HUDEP-2 (cell line): Measurements from ENCODE around the gene MOAP1.
"Not testable (repeated sequence)": the region's sequence is repeated elsewhere in the genome, so short reads cannot be mapped to it uniquely, and the experiment has no call there.

Experiments used
- DNase-seq, 76 experiments: peaks; one replicate each; lab custom pipeline; 2025; ENCODE audit not compliant: unreplicated experiment in 76 of 76; lab: John Stamatoyannopoulos, UW

MOAP1 gene, protein sequence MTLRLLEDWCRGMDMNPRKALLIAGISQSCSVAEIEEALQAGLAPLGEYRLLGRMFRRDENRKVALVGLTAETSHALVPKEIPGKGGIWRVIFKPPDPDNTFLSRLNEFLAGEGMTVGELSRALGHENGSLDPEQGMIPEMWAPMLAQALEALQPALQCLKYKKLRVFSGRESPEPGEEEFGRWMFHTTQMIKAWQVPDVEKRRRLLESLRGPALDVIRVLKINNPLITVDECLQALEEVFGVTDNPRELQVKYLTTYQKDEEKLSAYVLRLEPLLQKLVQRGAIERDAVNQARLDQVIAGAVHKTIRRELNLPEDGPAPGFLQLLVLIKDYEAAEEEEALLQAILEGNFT

DNA sequence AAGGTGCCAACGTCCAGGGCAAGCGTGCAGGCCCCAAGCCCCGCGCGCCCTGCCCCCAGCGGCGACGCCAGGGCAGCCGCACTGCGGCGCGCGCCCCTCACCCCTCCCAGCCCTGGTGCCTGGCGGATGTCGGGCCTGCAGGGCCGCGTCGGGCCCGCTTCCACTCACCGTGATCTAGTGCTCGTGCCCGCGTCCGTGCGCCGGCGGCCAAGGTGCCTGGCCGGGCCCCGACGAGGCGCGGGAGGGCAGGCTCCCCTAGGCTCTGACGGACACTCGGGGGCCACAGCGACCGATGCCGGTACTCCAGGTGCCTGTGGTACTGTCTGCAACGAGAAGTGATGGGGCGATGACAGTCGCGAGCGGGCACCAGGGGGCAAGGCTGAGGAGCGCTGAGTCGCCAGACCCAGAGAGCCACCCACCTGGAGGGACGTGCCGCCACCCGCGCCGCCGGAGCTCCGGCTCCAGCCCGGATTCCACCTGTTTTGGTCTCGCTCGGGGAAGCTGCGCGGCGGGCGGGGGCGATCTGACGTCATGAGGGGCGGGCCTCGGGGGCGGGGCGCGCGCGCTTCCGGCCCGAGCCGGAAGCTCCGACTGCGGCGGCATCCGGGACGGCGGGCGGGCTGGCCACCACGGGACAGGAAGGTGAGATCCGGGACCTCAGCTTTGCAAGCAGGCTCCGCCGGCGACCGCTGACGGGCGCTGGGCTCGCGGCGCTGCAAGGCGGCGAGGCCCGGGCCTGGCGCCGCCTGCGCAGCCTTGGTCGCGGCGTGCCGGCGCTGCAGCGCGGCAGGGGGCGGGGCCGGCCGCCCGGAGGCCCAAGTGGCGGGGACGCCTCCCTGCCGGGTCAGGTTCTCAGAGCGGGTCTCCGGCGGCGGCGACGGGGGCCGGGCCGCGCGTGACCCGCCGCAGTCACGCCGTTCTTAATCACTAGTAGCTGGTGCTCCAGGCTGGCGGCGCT, at the start of gene MOAP1, which contains the start of gene LYSET:
MOAP1 (minus strand) TSS at position 507 of the 958 bp plus-strand sequence. CDS start 655 bp downstream, outside the sequence.
LYSET (plus strand) TSS at position 927 of the 958 bp plus-strand sequence. CDS start 89 bp downstream, outside the sequence.
- DNase-seq: peak in 71 of 76 experiments; percentile 3 to 81 (median 64)

DNA sequence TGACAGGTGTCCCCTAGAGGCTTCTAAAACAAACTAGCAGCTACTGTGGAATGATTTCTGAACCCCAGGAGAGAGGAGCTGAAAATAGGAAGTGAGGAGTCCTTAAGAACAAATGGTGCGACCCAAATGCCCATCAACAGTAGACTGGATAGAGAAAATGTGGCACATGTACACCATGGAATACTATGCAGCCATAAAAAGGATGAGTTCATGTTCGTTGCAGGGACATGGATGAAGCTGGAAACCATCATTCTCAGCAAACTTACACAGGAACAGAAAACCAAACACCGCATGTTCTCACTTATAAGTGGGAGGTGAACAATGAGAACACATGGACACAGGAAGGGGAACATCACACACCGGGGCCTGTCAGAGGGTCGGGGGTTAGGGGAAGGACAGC, 48.4 kb upstream of the MOAP1 start:
- DNase-seq: not testable (repeated sequence)

DNA sequence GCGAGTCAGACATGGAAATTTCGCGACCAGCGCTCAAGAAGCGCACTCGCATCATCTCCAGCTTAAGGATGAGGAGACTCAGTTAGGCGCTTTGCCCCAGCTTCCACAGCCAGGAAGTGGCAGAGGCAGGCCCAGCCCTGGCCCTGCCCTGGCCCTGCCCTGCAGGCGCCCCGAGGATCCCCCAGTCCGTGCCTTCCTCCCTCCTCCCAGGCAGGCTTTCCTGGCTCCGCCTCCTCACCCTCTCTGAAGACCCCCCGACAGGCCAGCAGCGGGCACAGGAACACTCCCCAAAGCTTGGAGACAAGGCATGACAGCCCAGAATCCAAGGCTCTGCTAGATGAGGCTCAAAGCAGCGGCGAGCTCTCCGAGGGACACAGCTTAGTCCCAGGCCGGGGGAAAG, 47.5 kb upstream of the MOAP1 start:
- no peak for DNase-seq

DNA sequence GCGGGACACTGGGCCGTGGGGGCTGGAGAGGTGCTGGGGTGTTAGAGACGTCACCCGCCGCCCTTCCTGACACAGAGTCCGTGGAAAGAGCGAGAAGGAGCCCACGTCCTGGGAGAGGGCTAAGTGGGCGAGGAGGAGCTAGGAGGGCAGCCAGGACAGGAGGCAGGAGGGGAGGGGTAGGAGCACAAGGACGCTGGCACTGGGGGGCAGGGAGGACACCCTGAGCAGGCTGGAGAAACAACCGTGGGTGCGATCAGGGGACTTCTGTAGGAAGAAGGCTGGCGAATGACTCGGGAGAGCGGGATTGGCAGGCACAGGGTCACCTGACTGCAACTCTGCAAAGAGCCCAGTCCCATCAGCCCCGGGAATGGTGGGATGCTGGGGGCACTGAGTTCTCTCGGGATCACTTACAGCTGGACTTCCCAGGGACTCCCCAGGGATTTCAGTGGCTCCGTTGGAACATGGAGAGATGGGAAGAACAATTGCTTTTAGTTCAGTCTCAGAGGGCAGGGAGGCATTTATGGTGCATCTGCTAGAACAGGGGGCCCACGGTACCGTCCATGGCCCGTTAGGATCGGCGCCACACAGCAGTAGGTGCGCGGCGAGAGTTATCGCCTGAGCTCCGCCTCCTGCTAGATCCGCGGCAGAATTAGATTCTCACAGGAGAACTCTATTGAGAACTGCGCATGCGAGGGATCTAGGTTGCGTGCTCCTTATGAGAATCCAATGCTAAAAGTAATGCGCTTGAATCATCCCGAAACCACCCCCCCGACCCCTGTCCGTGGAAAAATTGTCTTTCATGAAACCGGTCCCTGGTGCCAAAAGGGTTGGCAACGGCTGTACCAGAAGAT, 46.7 kb upstream of the MOAP1 start:
- DNase-seq: no peak

DNA sequence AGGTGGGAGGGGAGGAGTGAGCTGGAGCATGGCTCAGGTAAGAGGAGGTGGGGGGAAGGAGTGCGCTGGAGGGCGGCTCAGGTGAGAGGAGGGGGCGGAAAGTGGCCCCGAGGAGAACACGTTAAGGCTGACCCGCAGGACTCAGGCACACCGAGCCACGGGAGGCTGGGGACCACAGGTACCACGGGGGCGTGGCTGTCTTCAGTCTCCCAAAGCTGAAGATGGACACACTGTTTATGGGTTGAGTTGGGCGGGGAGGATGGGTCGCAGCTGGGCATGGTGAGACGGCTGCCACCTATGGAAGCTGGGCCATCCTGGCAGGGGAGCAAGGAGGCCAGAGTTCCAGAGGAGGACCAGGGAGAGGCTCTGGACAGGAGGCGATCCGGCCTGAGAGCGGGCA, 45.8 kb upstream of the MOAP1 start:
- no peak for DNase-seq

DNA sequence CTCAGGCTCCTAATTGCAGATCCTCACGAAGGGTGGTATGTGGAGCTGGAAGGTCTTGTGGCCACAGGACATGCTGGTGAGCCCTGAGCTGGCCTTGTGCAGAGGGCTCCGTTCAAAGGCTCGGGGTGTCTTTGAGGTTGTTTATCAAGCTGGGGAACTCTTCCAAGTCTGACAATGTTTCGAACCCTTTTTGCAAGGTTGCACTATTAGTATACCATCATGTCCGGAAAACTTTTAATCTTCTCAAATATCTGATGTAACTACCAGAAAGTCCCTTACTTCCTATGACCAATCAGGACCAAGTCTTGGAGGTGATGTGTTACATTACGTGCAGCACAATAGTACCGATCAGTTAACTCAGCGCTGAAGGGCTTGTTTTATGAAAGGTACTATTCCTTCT, 43.9 kb upstream of the MOAP1 start:
- DNase-seq: no peak

DNA sequence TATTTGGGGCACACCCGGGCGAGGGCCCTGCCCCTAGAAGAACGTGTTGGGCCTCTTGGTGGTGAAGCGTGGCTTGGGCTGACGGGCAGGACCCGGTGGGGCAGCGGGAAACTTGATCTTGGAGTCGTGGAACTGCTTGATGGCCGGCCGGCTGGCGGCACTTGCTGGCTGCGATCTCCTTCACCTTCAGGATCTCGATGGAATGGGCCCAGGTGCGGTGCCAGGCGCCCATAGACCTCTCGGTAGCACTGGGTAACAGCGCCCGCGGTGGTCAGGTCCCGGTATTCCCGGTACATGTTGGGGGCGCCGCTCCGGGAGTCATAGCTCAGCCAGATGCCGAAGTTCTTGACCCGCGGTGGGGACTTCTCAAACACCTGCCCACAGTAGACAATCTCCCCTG, 38.9 kb upstream of the MOAP1 start:
- DNase-seq: no peak

DNA sequence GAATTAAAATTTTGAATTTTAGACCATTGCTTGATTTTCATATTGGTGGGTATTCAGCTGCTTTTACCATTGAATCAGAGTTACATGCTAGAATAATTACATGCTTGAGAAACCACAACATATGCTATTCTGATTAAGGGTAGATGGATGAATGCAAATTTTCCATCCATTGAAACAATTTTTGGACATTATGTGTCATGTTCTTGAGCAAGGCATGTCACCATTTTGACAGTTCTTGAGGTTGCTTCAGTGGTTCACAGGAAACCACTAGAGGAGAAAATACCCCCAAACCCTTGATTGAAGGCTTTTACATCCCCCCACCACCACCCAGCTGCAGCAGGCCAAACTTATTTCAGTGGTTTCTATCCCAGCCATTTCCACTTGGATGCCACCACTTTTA, 35.8 kb upstream of the MOAP1 start:
- DNase-seq: no peak

DNA sequence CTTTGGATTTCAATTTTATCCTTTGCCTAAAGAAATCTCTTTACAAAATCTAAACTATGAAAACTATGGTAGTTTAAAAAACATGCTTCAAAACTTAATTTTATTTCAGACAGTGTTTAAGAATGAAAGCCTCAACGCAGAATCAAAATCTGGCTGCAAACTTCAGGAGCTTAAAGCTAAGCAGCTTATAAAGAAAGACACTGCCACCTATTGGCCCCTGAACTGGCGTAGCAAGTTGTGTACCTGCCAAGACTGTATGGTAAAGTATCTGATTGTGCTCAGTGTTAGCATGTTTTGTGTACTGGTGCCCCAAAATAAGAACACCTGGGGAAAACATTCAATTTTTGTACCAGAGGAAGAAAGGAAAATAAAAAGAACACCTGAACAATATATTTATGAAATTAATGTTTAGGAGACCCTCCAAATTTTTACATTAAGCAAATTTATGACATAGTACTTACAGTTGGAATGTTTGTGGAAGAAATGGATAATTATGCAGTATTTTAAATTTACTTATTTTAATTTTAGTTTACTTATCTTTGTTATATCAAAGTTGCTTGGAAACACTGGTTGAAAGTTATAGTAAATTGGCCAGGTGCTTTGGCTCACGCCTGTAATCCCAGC, 34.5 kb upstream of the MOAP1 start:
- peak in 48 of 76 experiments; percentile 5 to 60 (median 28) for DNase-seq

DNA sequence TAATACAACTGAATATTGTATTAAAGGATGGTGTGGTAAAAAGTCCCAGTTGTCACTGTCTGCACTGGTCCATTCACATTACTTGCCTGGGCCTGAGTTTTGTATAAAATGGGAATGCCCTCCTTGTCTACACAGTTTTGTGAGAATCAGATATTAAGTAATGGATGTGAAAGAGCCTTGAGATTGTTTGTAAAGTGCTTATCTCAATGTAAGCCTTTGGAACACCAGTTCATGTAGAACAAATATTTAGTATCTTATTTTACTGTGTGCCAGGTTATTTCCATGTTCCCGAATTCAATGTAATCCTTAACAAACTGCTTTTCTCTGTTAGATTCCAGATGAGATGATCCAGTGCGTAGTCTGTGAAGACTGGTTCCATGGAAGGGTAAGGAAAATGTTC, 29.9 kb upstream of the MOAP1 start:
- no peak for DNase-seq

DNA sequence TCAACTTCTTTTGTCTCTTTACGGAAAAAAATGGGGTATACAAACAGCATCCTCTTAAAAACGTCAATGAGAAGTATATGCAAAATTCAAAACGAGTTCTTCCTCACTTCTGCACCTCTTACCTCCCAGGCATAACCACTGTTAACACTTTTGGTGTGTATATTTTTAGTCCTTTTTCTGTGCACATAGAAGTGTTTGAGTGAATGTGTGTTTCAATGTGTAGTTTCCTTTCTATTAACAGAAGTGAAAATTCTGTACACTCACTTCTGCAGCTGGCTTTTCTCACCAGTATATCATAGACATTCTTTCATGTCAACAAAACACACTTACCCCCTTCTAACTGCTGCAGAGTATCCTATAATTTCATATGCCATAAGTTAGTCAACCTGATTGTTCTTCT, 27.7 kb upstream of the MOAP1 start:
- no peak for DNase-seq

DNA sequence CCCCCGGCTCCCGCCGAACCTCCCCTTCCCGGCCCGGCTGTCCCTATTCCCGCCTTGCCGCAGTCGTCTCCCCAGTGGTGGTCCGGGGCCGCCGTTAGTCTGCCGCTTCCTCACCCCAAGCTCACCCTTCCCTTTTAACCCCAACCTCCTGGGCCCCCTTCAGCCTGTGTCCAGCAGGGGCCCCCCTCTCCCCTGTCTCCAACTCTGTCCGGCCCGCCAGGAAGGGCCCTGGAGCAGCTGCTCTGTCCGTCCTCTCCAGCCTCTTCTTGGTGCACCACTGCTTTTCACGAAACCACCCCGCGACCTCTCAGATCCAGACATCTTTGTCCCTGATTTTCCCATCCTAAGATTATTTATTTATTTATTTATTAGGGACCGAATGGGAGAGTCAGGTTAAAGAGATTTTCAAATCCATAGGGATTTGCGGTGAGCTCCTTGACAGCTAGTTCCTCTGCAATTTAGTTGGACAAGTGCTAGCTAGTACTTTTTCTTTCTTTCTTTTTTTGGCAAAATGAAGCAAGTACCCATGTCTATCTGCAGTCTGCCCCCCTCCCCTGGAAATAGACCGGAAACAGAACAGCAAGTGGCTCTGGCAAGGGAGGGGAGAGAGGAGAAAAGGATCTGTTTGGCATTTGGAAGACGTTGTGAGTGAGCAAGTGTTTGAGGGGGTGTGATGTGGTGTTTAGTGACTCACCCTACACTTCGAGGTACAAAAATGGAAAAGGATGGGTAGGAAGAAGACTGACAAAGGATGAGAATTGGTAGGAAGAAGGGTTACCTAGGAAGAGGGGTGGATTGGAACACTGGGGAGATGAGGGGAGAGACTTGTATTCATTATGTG, 23.0 kb upstream of the MOAP1 start:
- peak in 24 of 76 experiments; percentile 5 to 62 (median 27) for DNase-seq

DNA sequence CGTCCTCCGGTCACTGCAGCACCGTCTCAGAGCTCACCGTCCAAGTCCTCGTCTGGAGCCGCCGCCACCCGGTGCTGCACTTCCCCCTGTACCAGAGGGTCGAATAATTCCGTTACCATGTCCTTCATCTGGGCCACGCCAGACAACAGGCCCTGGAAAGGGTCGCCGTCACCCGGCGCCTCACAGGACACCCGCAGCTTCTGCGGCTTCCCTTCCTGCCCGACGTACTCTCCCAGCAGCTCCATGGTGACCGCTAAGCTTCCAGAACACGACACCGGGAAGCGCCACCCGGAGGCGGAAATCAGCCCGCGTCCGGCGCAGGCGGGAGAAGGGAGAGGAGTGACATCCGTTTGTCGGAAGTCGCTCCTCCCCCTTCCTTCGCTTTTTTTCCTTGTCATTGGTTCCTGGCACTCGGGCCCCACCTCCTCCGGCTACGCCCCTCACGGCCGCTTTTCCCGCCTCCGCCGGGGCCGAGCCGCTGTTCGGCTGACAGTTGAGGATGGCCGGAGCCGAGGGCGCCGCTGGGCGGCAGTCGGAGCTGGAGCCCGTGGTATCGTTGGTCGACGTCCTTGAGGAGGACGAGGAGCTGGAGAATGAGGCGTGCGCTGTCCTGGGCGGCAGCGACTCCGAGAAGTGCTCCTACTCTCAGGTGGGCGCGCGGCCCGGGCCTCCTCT, 22.2 kb upstream of the MOAP1 start, which contains the start of the genes GON7 and UBR7:
GON7 (minus strand) TSS at position 273 of the 675 bp plus-strand sequence; CDS start at position 245, 28 bp downstream.
UBR7 (plus strand) TSS at position 464 of the 675 bp plus-strand sequence; CDS start at position 500, 36 bp downstream.
- peak; percentile 15 to 98 (median 91) for DNase-seq

DNA sequence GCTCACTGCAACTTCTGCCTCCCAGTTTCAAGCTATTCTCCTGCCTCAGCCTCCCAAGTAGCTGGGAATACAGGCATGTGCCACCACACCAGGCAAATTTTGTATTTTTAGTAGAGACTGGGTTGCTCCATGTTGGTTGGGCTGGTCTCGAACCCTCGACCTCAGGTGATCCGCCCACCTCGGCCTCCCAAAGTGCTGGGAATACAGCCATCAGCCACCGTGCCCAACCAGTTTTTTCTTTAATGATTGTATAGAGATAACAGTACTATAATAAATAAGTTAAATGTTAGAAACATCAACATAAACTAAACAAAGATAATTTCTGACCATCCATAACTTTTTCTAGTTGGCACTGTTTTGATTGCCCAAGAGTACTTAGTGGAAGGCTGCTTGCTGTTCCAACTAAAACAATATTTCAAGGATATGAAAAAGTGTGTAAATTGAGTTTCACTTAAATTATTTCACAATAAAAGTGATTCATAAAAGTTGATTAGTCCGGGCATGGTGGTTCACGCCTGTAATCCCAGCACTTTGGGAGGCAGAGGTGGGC, 16.5 kb upstream of the MOAP1 start:
- DNase-seq: no peak

DNA sequence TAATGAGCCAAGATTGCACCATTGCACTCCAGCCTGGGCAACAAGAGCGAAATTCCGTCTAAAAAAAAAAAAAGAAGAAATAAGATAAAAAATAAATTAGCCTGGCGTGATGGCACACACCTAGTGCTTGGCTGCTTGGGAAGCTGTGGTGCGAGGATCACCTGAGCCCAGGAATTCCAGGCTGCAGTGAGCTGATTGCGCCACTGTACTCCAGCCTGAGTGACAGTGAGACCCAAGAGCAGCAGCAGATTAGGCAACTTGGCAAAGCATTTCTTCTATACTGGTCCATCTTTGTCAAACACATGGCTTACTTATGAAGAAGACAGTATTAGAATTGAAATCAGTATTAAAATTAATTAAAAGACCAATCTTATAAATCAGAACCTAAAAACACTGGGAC, 15.9 kb upstream of the MOAP1 start:
- no peak for DNase-seq

DNA sequence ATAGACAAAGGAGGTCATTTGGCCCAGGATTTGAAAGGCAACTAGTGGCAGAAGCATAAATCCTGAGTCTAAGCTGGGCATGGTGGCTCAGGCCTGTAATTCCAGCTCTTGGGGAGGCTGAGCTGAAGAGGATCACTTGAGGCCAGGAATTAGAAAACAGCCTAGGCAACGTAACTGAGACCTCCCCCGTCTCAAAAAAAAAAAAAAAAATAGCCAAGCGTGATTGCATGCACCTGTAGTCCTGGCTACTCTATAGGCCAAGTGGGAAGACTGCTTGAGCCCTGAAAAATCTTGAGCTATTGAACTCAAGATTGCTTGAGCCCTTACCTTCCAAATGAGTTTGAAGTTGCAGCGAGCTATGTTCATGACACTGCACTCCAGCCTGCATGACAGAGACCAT, 14.3 kb upstream of the MOAP1 start:
- no peak for DNase-seq

DNA sequence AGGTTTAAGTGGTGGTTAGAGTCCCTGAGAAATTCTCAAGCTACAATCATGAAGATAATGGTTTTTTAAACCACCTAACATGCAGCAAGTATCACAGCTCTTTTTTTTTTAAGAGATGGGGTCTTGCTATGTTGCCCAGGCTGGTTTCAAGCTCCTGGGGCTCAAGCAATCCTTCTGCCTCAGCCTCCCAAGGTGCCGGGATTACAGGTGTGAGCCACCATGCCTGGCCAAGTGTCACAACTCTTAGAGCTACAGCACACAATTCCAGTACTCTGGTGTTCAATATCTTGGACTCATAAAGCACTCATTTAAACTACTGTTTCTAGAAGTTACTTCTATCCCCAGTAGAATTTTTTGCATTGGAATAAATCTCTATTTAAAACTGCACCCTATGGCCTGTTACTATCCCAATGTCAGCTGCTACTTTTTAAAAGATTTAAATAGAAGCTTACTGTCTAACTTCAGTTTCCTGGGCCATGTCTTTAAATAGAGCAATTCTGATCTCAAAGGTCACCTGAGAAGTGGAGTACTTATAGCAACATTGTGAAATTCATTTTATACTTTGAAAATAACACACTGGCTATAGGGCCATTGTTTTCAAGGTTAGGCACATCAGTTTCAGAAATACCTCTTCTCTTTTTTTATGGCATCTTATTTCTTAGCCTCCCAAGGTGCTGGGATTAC, 10.8 kb upstream of the MOAP1 start:
- no peak for DNase-seq

DNA sequence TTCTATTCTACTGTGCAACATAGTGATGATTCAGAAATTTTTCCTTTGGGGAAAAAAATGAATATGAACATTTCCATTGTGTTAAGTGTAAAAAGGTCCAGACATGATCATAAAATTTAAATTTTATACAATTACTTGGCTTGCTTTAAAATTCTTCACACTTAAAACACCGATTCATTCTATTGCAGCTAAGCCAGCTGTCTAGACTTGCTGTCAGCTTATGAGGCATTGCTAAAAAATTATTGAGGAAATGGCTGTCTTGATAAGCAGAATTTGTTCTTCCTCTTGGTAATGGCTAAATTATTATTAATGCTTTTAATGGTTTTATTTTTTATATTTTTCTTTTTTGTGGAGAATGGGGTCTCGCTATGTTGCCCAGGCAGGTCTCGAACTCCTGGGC, 2.3 kb upstream of the MOAP1 start:
- no peak for DNase-seq
